Osteocyte (in vitro differentiated cells): Measurements from ENCODE around the gene MOGAT1. TPM values are rescaled to one million over a fixed set of nuclear protein-coding genes. Genes with fewer than 3 reads are reported as not detected.

Experiments
- DNase-seq: peaks from one replicate; pipeline ENCODE4 v3.0.0; 2021; ENCODE audit warnings: mixed read lengths; ENCODE audit not compliant: unreplicated experiment; ENCODE audit errors: extremely low spot score
- H3K27ac Mint-ChIP-seq: one replicate; pipeline ENCODE4 v1.8.0; 2021; ENCODE audit warnings: mild to moderate bottlenecking, mixed read lengths; ENCODE audit not compliant: unreplicated experiment
- H3K27me3 Mint-ChIP-seq: one replicate; pipeline ENCODE4 v1.8.0; 2021; ENCODE audit warnings: mixed read lengths; ENCODE audit not compliant: unreplicated experiment
- H3K36me3 Mint-ChIP-seq: one replicate; pipeline ENCODE4 v1.8.0; 2021; ENCODE audit warnings: mixed read lengths; ENCODE audit not compliant: unreplicated experiment
- H3K4me1 Mint-ChIP-seq: one replicate; pipeline ENCODE4 v1.8.0; 2021; ENCODE audit warnings: mixed read lengths; ENCODE audit not compliant: unreplicated experiment
- H3K4me3 Mint-ChIP-seq: one replicate; pipeline ENCODE4 v1.8.0; 2021; ENCODE audit warnings: mild to moderate bottlenecking, moderate library complexity, mixed read lengths; ENCODE audit not compliant: unreplicated experiment
- H3K9me3 Mint-ChIP-seq: one replicate; pipeline ENCODE4 v1.8.0; 2021; ENCODE audit warnings: mixed read lengths; ENCODE audit not compliant: unreplicated experiment
- CTCF ChIP-seq: fragments of 200-600 bp; sonication (generic); IDR thresholded peaks from 2 replicates; pipeline ENCODE4 v1.5.0; 2021; ENCODE audit warnings: antibody characterized with exemption, mild to moderate bottlenecking, moderate library complexity
- total RNA-seq: library from RNA; stranded (reverse); gene quantifications from 2 replicates; pipeline ENCODE4 v1.2.1, GENCODE V29; 2021

MOGAT1 gene
- total RNA-seq, 1 donor from 2014 or later, result not detected

DNA sequence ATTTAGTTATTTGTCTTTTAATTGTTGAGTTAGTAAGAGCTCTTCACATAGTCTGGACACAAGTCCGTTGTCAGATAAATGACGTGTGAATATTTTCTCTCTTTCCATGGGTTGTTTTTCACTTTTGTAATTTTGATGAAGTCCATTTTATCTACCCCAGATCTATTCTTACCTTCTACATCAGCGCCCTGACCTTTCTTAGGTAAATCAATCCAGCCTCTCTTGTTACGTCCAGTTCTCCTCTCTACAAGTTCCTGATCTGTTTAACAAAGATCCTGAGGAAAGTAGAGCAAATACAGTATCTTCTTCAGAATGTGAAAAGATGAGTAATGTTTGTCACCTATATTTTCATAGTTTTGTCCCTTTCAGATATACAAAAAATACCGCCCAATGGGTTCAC lies 66.9 kb downstream of the MOGAT1 start:
- Mint-ChIP-seq H3K27me3 (no peaks in the 10 kb centered on the region), H3K4me3 (no peak overlapping the region), H3K27ac (no peak overlapping the region), H3K9me3 (peaks cover 6% of the 10 kb centered on the region), H3K4me1 (peaks cover 41% of the 10 kb centered on the region), H3K36me3 (peaks cover 3% of the 10 kb centered on the region)
- no peak for TF ChIP-seq CTCF
- DNase-seq, result no peak

- H3K27me3 Mint-ChIP-seq, result no peaks in the 10 kb centered on the region
- peaks cover 3% of the 10 kb centered on the region for H3K36me3 Mint-ChIP-seq
- H3K4me3 Mint-ChIP-seq, result no peak overlapping the region
- no peak for DNase-seq
- H3K9me3 Mint-ChIP-seq, result peaks cover 6% of the 10 kb centered on the region
- no peak overlapping the region for H3K27ac Mint-ChIP-seq
- H3K4me1 Mint-ChIP-seq, result peaks cover 41% of the 10 kb centered on the region
- no peak for TF ChIP-seq CTCF
These were observed 67.4 kb downstream of the MOGAT1 start for GRCh38 chr2:222738809-222739208.

DNA sequence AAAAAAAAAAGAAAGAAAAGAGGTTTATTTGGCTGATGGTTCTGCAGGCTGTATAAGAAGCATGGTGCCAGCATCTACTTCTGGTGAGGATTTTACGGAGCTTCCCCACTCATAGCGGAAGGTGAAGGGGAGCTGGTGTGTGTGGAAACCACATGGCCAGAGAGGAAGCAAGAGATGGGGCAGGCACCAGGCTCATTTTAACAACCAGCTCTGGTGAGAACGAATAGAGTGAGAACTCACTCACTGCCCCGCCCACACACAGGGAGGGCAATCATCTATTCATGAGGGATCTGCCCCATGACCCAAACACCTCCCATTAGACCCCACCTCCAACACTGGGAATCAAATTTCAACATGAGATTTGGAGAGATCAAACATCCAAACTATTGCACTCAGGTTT lies 68.5 kb downstream of the MOGAT1 start:
- Mint-ChIP-seq H3K4me3 (no peak overlapping the region), H3K9me3 (peaks cover 6% of the 10 kb centered on the region), H3K27ac (no peak overlapping the region), H3K27me3 (no peaks in the 10 kb centered on the region), H3K36me3 (peaks cover 3% of the 10 kb centered on the region), H3K4me1 (peaks cover 33% of the 10 kb centered on the region)
- DNase-seq, result no peak
- TF ChIP-seq CTCF, result no peak

DNA sequence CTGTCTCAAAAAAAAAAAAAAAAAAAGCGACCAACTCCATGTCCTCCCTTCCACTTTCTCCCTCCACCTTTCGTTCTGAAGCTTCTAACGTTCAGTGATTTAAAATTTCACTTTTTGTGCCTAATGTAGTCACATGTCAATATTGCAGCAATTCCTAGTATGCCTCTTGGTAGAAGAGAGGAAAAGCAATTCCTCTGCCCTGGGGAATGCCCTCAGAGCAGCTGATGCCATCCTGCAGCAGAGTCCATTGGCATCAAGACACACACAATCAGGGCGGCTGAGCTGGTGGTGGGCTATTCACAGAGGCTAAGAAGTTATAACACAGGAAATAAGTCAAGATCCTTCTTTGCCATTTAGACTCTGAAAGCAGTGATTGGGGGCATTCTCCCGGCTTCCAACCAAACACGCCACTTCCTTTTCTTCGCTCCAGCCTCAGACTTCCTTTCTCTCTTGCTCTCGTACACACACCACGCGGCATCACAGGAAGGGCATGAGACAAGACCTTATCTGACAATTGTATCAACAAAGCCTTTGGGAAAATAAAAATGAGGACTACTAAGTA lies 71.9 kb downstream of the MOGAT1 start:
- Mint-ChIP-seq H3K9me3 (peaks cover 2% of the 10 kb centered on the region), H3K27ac (peak overlapping the region; percentile 39), H3K4me1 (peaks cover 23% of the 10 kb centered on the region), H3K27me3 (no peaks in the 10 kb centered on the region), H3K36me3 (peaks cover 2% of the 10 kb centered on the region), H3K4me3 (no peak overlapping the region)
- no peak for DNase-seq
- TF ChIP-seq CTCF, result no peak

DNA sequence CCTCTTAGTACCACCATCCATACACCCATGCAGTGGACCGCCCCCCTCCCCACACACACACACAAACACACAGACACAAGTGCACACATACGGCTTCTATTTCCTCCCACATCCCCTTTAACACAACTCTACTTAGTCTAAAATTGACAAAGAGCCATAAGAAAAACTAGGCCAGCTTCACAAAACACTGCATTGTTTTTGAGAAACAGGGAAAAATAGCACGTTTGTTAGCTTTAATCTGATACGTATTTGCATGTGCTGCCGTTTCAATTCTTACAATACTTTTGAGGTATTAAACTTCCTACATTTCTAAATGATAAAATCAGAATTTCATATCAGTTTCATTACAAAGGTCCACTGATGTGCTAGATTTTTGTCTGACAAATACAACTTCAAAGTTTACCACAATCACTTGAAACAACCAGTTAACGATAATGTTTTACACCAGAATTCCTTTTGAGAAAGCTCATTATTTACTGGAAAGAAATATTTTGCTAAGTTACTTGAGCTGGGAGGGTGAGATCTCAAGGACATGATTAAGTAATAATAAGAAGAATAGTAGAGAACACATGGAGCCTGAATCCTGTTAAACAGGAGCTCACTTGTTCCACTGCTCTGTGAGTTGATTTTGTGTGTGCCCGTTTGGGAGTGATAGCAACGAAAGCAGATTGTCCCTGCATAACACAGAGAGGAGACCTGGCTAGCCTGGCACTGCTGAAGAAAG lies 74.5 kb downstream of the MOGAT1 start:
- Mint-ChIP-seq H3K9me3 (no peaks in the 10 kb centered on the region), H3K4me1 (peaks cover 23% of the 10 kb centered on the region), H3K4me3 (no peak overlapping the region), H3K27me3 (no peaks in the 10 kb centered on the region), H3K36me3 (no peaks in the 10 kb centered on the region), H3K27ac (no peak overlapping the region)
- TF ChIP-seq CTCF, result no peak
- DNase-seq, result peak; percentile 13
